Pons (tissue), 1 donor: ENCODE measurements around the gene TYW1.
"Not testable (repeated sequence)": the region's sequence is repeated elsewhere in the genome, so short reads cannot be mapped to it uniquely, and the experiment has no call there.

Source experiments
- DNase-seq: peaks from one replicate; pipeline ENCODE4 v3.0.0-alpha.2; 2016; ENCODE audit warnings: low spot score

TYW1 gene

GRCh38 chr7:67046819-67047218 lies 50.2 kb downstream of the TYW1 start:
- not testable (repeated sequence) for DNase-seq

- DNase-seq: not testable (repeated sequence)
Measured at GRCh38 chr7:67049908-67050307, 53.3 kb downstream of the TYW1 start.

- DNase-seq: not testable (repeated sequence)
Measured at GRCh38 chr7:67052161-67052560, 55.5 kb downstream of the TYW1 start.

- no peak for DNase-seq
Measured at GRCh38 chr7:67056683-67057082, 60.0 kb downstream of the TYW1 start.

- DNase-seq: not testable (repeated sequence)
Measured at GRCh38 chr7:67061321-67061720, 64.7 kb downstream of the TYW1 start.

GRCh38 chr7:67062802-67063201 lies 66.2 kb downstream of the TYW1 start:
- DNase-seq: not testable (repeated sequence)

GRCh38 chr7:67066950-67067622 lies 70.5 kb downstream of the TYW1 start:
- not testable (repeated sequence) for DNase-seq

GRCh38 chr7:67076120-67076519 lies 79.5 kb downstream of the TYW1 start:
- DNase-seq: not testable (repeated sequence)

- DNase-seq: not testable (repeated sequence)
Measured at GRCh38 chr7:67082880-67083279, 86.2 kb downstream of the TYW1 start.

- not testable (repeated sequence) for DNase-seq
Measured at GRCh38 chr7:67089261-67089660, 92.6 kb downstream of the TYW1 start.

GRCh38 chr7:67091053-67091452 lies 94.4 kb downstream of the TYW1 start:
- not testable (repeated sequence) for DNase-seq

- not testable (repeated sequence) for DNase-seq
Measured at GRCh38 chr7:67098031-67098430, 101.4 kb downstream of the TYW1 start.

- not testable (repeated sequence) for DNase-seq
Measured at GRCh38 chr7:67099406-67099805, 102.8 kb downstream of the TYW1 start.

- DNase-seq: not testable (repeated sequence)
Measured at GRCh38 chr7:67100038-67100437, 103.4 kb downstream of the TYW1 start.

- DNase-seq: no peak
Measured at GRCh38 chr7:67100956-67101361, 104.3 kb downstream of the TYW1 start.

GRCh38 chr7:67104937-67105336 lies 108.3 kb downstream of the TYW1 start:
- DNase-seq: not testable (repeated sequence)

- no peak for DNase-seq
Measured at GRCh38 chr7:67105377-67105776, 108.7 kb downstream of the TYW1 start.

- DNase-seq: not testable (repeated sequence)
Measured at GRCh38 chr7:67106255-67106654, 109.6 kb downstream of the TYW1 start.

GRCh38 chr7:67111342-67111741 lies 114.7 kb downstream of the TYW1 start:
- not testable (repeated sequence) for DNase-seq

- DNase-seq: not testable (repeated sequence)
Measured at GRCh38 chr7:67114483-67115246, 118.0 kb downstream of the TYW1 start.

- not testable (repeated sequence) for DNase-seq
Measured at GRCh38 chr7:67120491-67120890, 123.9 kb downstream of the TYW1 start.

GRCh38 chr7:67128257-67128656 lies 131.6 kb downstream of the TYW1 start:
- DNase-seq: not testable (repeated sequence)

- DNase-seq: not testable (repeated sequence)
Measured at GRCh38 chr7:67130766-67131165, 134.1 kb downstream of the TYW1 start.
